Skeletal muscle satellite cell (primary cell): ENCODE measurements around the gene ST8SIA3. TPM values are rescaled to one million over a fixed set of nuclear protein-coding genes. Genes with fewer than 3 reads are reported as not detected.

Source experiments
- H3K27me3 ChIP-seq: 2 replicates; pipeline ENCODE4 v1.7.0; 2013; ENCODE audit warnings: low read length; ENCODE audit not compliant: control insufficient read depth, insufficient read depth
- H3K36me3 ChIP-seq: 2 replicates; pipeline ENCODE4 v1.7.0; 2013; ENCODE audit warnings: mild to moderate bottlenecking, control low read depth, low read length; ENCODE audit not compliant: insufficient read depth
- H3K4me1 ChIP-seq: 2 replicates; pipeline ENCODE4 v1.7.0; 2013; ENCODE audit warnings: low read length; ENCODE audit not compliant: control insufficient read depth, insufficient read depth
- H3K4me2 ChIP-seq: 2 replicates; pipeline ENCODE4 v1.7.0; 2013; ENCODE audit warnings: mild to moderate bottlenecking, low read length
- H3K4me3 ChIP-seq: 2 replicates; pipeline ENCODE4 v1.7.0; 2013; ENCODE audit warnings: low read length
- H3K9ac ChIP-seq: 2 replicates; pipeline ENCODE4 v1.7.0; 2013; ENCODE audit warnings: mild to moderate bottlenecking, low read depth, low read length, moderate library complexity
- H3K9me3 ChIP-seq: replicated peaks from 2 replicates; pipeline ENCODE4 v1.7.0; 2013; ENCODE audit warnings: mild to moderate bottlenecking, control low read depth, low read length
- total RNA-seq: library from RNA; depleted of rRNA; stranded (reverse); fragments of >200 nt; gene quantifications from 2 replicates; pipeline ENCODE4 v1.2.3, GENCODE V29; 2012; rRNA removed

Gene ST8SIA3
- total RNA-seq = not detected in 2 replicates

DNA sequence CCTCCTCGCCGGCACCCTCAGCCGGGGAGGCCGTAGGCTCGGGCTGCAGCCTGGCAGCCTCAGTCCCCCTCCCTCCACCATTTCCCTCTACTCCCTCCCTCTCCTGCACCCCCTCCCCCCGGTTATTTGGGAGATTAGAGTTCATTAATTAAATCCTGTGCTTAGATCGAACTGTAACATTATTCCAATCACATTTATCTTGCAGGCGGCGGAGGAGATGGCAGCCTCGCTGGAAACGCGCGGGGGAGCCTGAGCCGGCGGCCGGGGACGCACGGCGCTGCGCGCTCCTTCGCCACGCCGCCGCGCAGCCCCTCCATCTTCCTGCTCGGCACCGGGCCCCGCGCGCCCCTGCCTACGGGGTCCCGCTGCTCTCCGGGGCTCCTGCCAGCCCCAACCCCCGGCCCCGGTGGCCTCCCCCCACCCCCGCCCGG lies at the start of gene ST8SIA3:
Gene ST8SIA3 (plus strand): TSS at position 287 of the 431 bp plus-strand sequence. CDS start 290 bp downstream, outside the sequence.
- H3K27me3 ChIP-seq = peaks cover 38% of the 10 kb centered on the region

GRCh38 chr18:57311472-57311871 lies 40.9 kb upstream of the ST8SIA3 start:
- Histone ChIP-seq H3K9me3 (no peaks in the 10 kb centered on the region), H3K9ac (no peak overlapping the region), H3K4me1 (no peaks in the 10 kb centered on the region), H3K4me2 (no peak overlapping the region), H3K36me3 (no peaks in the 10 kb centered on the region), H3K27me3 (no peaks in the 10 kb centered on the region), H3K4me3 (no peak overlapping the region)

More for the DNA sequence above, at the start of gene ST8SIA3:
- no peaks in the 10 kb centered on the region for H3K9me3 ChIP-seq
- H3K4me2 ChIP-seq = no peak within 1 kb of the TSS
- H3K4me1 ChIP-seq = no peaks in the 10 kb centered on the region
- no peak within 1 kb of the TSS for H3K9ac ChIP-seq
- no peak within 1 kb of the TSS for H3K4me3 ChIP-seq
- H3K36me3 ChIP-seq = no peaks in the 10 kb centered on the region

DNA sequence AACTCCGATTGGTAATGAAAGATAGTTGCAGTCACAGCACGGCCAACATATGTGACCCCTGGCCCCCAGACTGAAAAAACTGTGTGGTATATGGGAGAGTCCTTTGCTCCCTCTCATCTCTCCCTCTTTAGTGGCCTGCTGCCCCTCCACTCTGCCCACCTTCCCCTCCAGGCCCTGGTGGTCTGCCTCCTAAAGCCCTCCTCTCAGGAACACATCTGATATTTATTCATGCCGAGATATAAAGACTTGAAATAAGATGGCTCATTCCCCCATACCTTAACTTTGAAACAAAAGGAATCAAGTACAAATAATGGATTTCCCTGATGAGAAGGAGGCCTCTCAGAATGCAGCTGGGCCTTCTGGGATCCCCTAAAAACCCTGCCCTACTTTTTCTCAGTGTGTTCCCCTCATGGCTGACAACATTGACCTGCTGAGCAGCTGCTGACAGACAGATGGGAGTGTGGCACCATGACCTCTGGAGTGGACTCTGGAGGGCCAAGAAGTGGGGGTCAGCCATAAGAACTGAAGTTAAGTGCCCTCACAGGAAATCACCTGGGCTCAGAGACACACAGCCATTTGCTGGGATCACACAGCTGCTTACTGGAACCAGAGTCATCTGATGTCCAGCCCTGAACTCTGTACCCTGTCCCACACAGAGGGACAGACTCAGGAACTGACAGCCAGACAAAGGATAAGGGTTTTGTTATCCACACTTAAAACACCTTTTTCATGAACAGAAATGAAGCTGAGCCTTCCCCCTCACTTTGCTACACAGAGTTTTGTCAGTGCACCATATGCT lies 39.8 kb upstream of the ST8SIA3 start:
- Histone ChIP-seq H3K4me1 (no peaks in the 10 kb centered on the region), H3K4me2 (no peak overlapping the region), H3K4me3 (no peak overlapping the region), H3K9me3 (no peaks in the 10 kb centered on the region), H3K9ac (no peak overlapping the region), H3K27me3 (no peaks in the 10 kb centered on the region), H3K36me3 (no peaks in the 10 kb centered on the region)

DNA sequence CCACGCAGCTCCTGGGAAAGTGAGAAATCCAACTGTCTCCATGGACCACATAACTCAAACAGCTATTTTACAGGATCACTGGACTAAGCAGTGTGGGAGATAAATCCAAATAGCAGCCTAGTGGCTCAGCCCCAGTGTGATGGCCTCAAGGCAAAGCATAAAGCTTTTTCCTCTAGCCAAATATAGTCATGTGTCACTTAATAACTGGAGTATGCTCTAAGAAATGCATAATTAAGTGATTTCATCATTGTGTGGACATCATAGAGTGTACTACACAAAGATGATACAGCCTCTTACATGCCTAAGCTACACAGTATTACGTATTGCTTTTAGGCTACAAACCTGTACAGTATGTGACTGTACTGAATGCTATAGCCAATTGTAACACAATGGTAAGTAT lies 31.8 kb upstream of the ST8SIA3 start:
- H3K36me3 ChIP-seq = no peaks in the 10 kb centered on the region
- no peaks in the 10 kb centered on the region for H3K9me3 ChIP-seq
- no peaks in the 10 kb centered on the region for H3K27me3 ChIP-seq
- H3K4me1 ChIP-seq = no peaks in the 10 kb centered on the region
- H3K4me3 ChIP-seq = no peak overlapping the region
- H3K4me2 ChIP-seq = no peak overlapping the region
- no peak overlapping the region for H3K9ac ChIP-seq

- Histone ChIP-seq H3K9ac (no peak overlapping the region), H3K9me3 (no peaks in the 10 kb centered on the region), H3K4me1 (no peaks in the 10 kb centered on the region), H3K4me2 (no peak overlapping the region), H3K4me3 (no peak overlapping the region), H3K27me3 (no peaks in the 10 kb centered on the region), H3K36me3 (no peaks in the 10 kb centered on the region)
These were observed 26.7 kb upstream of the ST8SIA3 start for GRCh38 chr18:57325491-57326166.

DNA sequence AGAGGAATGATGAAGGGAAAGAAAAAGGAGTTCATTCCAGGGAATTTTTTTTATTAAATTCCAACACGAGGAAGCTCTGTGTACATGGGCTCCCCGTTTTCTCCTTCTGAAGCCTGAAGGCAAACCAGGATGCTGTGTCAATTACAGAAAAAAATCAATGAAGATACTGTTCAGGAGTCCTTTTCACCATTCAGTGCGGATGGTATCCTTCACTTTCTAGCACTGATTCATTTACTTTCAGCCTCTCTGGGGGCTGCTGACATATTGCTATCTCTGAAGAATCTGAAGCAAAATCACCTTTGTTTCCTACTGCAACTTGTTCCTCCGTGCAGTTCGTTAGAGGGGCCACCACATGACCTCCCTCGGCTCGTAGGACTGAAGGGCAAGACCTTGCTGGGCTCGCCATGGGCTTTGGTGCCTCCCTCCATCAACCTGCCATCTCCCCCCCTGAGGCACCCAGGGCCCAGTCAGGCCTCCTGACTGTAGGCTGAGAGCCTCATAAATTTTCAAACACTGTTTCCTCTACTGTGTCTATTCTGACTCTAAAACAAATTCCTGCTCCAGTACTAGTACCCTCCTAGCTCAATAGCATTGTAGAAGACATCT lies 25.5 kb upstream of the ST8SIA3 start:
- Histone ChIP-seq H3K36me3 (no peaks in the 10 kb centered on the region), H3K9me3 (no peaks in the 10 kb centered on the region), H3K4me1 (no peaks in the 10 kb centered on the region), H3K27me3 (no peaks in the 10 kb centered on the region), H3K9ac (no peak overlapping the region), H3K4me3 (no peak overlapping the region), H3K4me2 (no peak overlapping the region)

DNA sequence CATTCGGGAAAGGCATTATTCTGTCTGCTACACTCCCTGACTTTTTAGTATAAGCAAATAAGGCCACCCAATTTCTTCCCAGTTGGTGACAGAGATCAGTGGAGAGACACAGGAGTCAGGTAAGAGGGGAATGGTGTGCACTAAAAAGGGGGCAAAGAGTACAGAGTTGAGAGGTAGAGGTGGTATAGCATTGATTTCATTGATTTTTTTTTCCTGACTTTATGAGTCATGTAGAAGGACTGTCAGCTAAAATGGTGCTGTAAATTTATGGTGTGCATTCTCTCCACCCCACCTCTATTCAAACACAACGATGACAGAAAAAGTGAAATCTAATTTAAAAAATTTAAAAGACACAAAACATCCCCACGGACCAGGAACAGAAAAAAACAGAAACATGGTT lies 23.7 kb upstream of the ST8SIA3 start:
- H3K9me3 ChIP-seq = no peaks in the 10 kb centered on the region
- no peak overlapping the region for H3K4me2 ChIP-seq
- H3K9ac ChIP-seq = no peak overlapping the region
- no peaks in the 10 kb centered on the region for H3K4me1 ChIP-seq
- H3K27me3 ChIP-seq = no peaks in the 10 kb centered on the region
- no peak overlapping the region for H3K4me3 ChIP-seq
- no peaks in the 10 kb centered on the region for H3K36me3 ChIP-seq

GRCh38 chr18:57329856-57330255 lies 22.5 kb upstream of the ST8SIA3 start:
- Histone ChIP-seq H3K36me3 (no peaks in the 10 kb centered on the region), H3K4me1 (no peaks in the 10 kb centered on the region), H3K9me3 (no peaks in the 10 kb centered on the region), H3K9ac (no peak overlapping the region), H3K4me3 (no peak overlapping the region), H3K4me2 (no peak overlapping the region), H3K27me3 (no peaks in the 10 kb centered on the region)

DNA sequence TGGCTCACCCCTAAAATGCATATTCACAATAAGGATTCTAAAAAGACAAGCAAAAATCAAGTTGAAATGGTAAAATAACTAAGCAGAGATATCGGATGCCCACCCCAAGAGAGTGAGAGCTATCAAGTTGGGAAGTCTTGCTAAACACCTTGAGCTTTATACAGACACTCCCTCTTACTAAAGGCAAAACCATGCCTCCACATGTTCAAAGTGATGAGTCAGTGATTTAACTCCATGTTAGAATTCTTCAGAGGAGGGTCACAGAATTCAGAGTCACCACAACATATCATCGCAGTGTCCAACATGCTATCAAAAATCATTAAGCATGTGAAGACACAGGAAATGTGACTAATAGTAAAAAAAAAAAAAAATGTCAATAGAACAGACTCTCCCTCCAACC lies 20.6 kb upstream of the ST8SIA3 start:
- Histone ChIP-seq H3K9me3 (no peaks in the 10 kb centered on the region), H3K27me3 (no peaks in the 10 kb centered on the region), H3K4me1 (no peaks in the 10 kb centered on the region), H3K4me2 (no peak overlapping the region), H3K4me3 (no peak overlapping the region), H3K36me3 (no peaks in the 10 kb centered on the region), H3K9ac (no peak overlapping the region)

DNA sequence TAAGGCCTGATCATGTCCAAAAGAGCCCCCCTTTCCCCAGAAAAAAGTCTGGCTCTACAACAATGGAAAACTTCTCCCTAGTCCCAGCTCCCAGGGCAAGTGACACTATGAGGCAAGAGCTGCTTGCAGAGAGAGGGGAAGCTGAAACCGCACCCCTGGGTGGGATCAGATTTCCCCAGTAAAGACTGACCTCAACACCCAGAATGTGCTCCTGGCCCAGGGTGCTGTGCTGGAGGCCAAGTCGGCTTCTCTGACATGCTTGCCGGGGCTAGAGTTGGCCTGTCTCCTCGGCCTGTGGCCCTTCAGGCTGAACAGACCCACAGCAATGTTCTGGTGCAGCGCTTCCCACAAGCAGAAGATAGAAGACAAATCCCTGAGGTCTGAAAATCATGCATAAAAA lies 18.4 kb upstream of the ST8SIA3 start:
- no peak overlapping the region for H3K4me2 ChIP-seq
- no peaks in the 10 kb centered on the region for H3K36me3 ChIP-seq
- H3K4me3 ChIP-seq = no peak overlapping the region
- H3K9ac ChIP-seq = no peak overlapping the region
- no peaks in the 10 kb centered on the region for H3K4me1 ChIP-seq
- no peaks in the 10 kb centered on the region for H3K27me3 ChIP-seq
- H3K9me3 ChIP-seq = no peaks in the 10 kb centered on the region

GRCh38 chr18:57334383-57334782 lies 18.0 kb upstream of the ST8SIA3 start:
- no peak overlapping the region for H3K4me3 ChIP-seq
- no peaks in the 10 kb centered on the region for H3K27me3 ChIP-seq
- H3K36me3 ChIP-seq = no peaks in the 10 kb centered on the region
- no peaks in the 10 kb centered on the region for H3K4me1 ChIP-seq
- H3K9ac ChIP-seq = no peak overlapping the region
- H3K9me3 ChIP-seq = no peaks in the 10 kb centered on the region
- H3K4me2 ChIP-seq = no peak overlapping the region
